ENCODE measurements around the gene SAXO2.
"Not testable (repeated sequence)": the region's sequence is repeated elsewhere in the genome, so short reads cannot be mapped to it uniquely, and the experiment has no call there.

SAXO2 gene

DNA sequence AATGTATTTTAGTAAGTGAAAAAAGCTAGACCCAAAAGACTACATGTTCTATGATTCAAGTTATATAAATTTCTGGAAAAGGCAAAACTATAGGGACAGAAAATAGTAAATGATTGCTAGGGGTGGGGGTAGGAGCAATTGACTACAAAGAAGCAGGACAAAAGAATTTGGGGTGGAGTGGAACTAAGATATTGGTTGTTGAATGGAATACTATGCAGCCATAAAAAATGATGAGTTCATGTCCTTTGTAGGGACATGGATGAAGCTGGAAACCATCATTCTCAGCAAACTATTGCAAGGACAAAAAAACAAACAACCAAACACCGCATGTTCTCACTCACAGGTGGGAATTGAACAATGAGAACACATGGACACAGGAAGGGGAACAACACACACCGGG, 25.6 kb downstream of the SAXO2 start:
- DNase-seq: not testable (repeated sequence)

- DNase-seq: no peak
Observed at GRCh38 chr15:82292271-82292670, 29.7 kb downstream of the SAXO2 start.

- no peak for DNase-seq
Observed at GRCh38 chr15:82294061-82294690, 31.6 kb downstream of the SAXO2 start.

- no peak for DNase-seq
Observed at GRCh38 chr15:82297546-82297945, 34.9 kb downstream of the SAXO2 start.

DNA sequence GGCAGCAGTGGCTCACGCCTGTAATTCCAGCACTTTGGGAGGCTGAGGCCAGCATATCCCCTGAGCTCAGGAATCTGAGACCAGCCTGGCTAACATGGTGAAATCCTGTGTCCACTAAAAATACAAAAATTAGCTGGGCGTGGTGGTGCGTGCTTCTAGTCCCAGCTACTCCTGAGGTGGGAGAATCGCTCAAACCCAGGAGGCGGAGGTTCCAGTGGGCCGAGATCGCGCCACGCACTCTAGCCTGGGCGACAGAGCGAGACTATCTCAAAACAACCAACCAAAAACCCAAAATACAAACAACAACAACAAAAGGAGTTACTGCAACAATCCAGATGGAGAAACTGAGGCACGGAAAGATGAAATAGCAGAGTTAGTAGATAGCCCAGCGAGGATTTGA, 35.4 kb downstream of the SAXO2 start:
- DNase-seq: no peak

DNA sequence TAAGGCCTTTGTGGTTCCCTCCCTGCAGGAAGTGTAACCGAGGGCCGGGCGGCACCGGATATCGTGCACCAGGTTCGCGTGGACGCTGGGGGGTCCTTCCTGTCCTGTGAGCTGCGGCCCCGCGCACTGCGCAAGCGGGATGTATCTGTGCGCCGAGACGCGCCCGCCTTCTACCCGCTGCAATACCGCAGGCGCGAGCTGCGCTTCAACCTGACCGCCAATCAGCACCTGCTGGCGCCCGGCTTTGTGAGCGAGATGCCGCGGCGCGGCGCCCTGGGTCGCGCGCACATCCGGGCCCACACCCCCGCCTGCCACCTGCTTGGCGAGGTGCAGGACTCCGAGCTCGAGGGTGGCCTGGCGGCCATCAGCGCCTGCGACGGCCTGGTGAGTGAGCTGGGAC, 35.9 kb downstream of the SAXO2 start:
- DNase-seq: no peak

DNA sequence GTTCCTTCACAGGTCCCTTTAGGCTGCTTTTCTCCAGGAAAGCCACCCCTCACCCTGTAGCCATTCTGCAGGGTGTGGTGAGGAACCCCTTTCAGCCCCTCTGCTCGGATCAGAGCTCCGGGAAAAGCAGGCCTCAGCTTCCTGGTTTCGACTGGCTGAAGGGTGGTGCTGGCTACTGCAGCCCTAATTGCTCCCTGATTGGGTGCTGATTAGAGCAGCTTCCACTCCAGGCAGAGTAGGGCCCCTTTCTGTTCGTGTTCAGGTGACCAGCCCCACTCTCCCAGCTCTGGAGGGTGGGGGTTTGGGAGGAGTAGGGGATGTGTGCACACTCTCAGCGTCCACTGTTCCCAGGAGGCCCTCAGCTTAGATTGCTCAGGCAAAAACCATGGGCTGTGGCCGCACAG, 36.9 kb downstream of the SAXO2 start:
- not testable (repeated sequence) for DNase-seq

DNA sequence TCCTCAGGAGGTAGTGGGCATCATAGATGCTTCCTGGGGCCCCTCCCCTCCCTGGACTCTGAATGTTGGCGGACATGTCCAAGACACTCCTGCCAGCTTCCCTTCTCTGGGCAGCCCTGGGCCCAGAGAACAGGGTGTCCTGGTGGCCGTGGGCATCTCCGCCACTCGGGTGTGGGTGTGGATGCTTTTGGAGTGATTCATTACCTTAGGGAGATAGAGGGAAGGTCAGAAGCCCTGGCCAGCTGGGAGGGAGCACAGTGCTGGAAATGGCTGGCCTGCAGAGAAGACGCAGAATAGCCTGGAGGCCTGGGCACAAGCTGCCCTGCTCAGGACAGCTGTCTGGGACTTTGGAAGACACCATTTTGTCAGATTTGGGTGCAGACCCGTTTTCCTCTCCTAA, 37.7 kb downstream of the SAXO2 start:
- DNase-seq: not testable (repeated sequence)

DNA sequence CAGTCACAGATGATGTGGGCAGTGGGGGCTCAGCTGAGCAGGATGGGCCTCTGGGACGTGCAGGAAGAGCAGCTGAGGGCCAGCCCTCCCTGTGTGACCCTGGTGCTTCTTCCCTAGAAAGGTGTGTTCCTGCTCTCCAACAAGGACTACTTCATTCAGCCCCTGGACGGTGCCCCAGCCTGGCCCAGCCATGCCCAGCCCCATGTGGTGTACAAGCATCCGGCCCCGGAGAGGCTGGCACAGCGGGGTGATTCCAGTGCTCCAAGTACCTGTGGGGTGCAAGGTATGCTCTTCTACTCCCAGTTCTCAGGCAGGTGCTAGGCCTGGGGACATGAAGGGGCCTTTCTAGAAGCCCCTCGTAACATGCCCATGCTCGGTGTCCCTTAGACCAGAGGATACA, 38.3 kb downstream of the SAXO2 start:
- no peak for DNase-seq

DNA sequence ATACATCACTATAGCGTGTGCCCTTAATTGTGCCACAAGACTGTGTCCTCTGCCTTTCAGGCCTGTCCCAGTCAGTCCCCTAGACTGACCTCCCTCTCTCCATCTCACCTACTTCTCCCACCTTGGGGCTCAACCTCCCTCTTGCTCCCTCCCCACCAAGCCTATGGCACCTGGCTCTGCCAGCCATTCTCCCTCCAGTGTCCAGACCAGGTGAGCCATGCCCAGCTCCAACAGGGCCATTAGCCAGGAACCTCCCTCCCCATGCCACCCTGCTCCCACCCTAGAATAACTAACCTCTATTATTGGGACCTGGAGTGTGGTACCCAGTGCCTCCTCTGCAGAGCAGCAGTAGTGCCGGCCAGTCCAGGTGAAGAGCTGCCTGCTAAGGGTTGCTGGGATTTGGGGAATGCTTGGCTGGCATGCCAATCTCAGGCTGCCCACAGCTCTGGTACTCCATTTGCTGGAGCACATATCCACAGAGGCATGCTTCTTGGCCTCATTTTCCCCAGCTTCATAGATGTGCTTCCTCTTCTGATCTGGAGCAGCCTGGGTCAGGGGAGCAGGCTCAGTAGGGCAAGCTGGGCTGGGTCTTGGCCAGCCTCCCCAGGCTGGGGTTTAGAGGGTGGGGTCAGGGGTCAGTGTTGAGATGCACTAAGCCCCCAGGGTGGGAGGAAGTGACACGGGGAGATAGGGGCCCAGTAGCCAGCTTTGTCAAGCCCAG, 38.8 kb downstream of the SAXO2 start:
- DNase-seq: no peak

DNA sequence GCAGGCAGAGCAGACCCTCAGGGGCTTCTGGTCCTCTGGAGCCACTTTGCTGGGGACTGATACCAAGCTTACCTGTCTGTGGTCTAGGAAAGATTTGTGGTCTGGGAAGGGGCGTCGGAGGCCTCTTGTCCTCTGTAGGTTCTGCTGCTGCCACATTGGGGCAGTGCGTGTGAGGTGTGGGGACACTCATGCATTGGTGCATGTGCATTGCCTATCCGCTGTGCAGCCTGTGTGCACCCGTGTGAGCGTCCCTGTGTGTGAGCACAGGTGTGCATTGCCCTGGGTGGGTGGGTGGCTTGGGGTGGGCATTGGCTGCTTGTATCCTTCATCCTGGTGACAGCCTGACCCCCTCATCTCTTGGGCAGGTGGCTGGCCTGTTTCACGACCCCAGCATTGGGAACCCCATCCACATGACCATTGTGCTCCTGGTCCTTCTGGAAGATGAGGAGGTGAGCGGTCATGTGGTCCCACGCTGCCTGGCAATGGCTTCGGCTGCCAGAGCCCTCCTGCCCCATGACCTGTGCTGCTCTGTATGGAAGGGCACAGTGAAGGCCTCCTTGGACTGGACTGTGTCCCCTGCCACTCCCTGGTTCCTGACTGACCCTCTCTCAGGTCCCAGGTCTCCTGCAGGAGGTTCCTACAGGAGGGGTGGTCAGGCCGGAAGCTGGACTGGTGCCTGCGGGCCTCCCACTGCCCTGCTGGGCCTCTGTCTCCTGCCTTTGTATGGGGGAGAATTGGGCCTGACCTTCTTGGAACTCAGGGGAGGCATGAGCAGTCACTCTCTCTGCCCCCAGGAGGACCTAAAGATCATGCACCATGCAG, 41.5 kb downstream of the SAXO2 start:
- DNase-seq: no peak

GRCh38 chr15:82304778-82305090, 42.1 kb downstream of the SAXO2 start:
- no peak for DNase-seq

- no peak for DNase-seq
Observed at GRCh38 chr15:82305621-82306048, 43.0 kb downstream of the SAXO2 start.

- no peak for DNase-seq
Observed at GRCh38 chr15:82306791-82307713, 44.4 kb downstream of the SAXO2 start.

GRCh38 chr15:82307714-82308081, 45.1 kb downstream of the SAXO2 start:
- no peak for DNase-seq

DNA sequence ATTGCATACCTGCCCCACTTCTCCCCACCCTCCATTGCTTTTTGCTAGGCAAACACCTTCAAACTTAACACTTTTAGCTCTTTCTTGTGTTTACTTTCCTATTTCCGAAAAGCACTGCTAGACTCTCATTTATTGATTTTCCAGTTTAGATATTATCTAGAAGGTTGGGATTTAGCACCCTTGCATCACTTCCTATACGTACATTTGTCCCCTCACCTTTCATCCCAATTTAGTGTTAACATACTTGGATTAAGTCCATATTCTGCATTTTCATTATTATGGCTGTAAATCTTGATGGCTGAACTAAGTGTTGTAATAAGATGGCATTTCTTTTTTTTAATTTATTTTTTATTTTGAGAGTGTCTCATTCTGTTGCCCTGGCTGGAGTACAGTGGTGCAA, 47.2 kb downstream of the SAXO2 start:
- no peak for DNase-seq

DNA sequence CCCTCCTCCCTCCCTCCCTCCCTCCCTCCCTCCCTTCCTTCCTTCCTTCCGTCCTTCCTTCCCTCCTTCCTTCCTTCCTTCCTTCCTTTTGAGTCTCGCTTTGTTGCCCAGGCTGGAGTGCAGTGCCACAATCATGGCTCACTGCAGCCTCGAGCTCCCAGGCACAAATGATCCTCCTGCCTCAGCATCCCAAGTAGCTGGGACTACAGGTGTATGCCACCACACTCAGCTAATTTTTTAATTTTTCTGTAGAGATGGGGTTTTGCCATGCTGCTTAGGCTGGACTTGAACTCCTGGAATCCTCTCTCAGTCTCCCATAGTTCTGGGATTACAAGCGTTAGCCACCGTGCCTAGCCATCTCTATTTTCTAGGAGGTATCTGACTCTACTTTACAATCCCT, 48.7 kb downstream of the SAXO2 start:
- not testable (repeated sequence) for DNase-seq

- no peak for DNase-seq
Observed at GRCh38 chr15:82312586-82313349, 50.1 kb downstream of the SAXO2 start.

GRCh38 chr15:82313446-82313845, 50.8 kb downstream of the SAXO2 start:
- no peak for DNase-seq

- DNase-seq: not testable (repeated sequence)
Observed at GRCh38 chr15:82313951-82314768, 51.5 kb downstream of the SAXO2 start.
